ENCODE measurements around the gene GNA12. TPM values are rescaled to one million over a fixed set of nuclear protein-coding genes. Genes with fewer than 3 reads are reported as not detected.

Gene GNA12
- total and polyA plus RNA-seq, 2 of the 4 experiments (the other 2 are of a cell fraction): 14.3 to 93.9 TPM

DNA sequence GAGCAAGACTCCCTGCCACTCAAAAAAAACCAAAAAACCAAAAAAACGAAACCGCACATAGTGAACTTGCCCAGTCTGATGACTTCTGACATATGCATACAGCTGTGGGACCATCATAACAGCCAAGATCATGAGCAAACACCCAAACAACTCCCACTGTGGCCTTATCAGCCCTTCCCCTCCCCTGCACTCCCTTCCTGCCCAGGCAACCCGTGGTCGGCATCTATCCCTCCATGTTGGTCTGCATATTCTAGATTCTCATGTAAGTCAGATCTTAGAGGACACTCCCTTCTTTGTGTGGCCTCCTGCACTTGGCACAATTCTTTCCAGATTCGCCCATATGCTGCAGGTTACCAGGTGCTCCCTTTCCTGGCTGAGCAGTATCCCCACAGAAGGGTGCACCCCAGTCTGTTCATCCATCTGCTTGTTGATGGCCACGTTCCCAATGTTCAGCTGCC, 72.8 kb downstream of the GNA12 start:
- Histone ChIP-seq H2AFZ (replicated peaks; ENCODE audit: low read length, poor library complexity) (peak overlapping the region; percentile 29), H3K18ac (ENCODE audit: low read depth, low read length) (no peak overlapping the region), H2BK120ac (ENCODE audit: low read depth, low read length) (no peak overlapping the region), H4K20me1 (ENCODE audit: insufficient read depth, low read length) (peaks cover 3% of the 10 kb centered on the region; the same call in 1 of the 2 replicates), H3K9me1 (ENCODE audit: insufficient read depth, low read length) (peaks cover 17% of the 10 kb centered on the region), H3K9me3 (ENCODE audit: control insufficient read depth, insufficient read depth, low read length) (no peaks in the 10 kb centered on the region), H4K8ac (ENCODE audit: low read depth in 2 of 2, low read length in 2 of 2) (no peak overlapping the region), H3K4me1 (ENCODE audit: control insufficient read depth, insufficient read depth, low read length) (no peaks in the 10 kb centered on the region; the same call in none of the 2 replicates), H3K4ac (ENCODE audit: low read depth, low read length) (no peak overlapping the region), H2BK15ac (ENCODE audit: low read depth, low read length) (no peak overlapping the region), H4K5ac (ENCODE audit: low read depth, low read length) (no peak overlapping the region), H3K56ac (ENCODE audit: extremely low read depth, insufficient read depth, low read length) (no peak overlapping the region), H2AK9ac (replicated peaks; ENCODE audit: low read depth, low read length, poor library complexity) (peak overlapping the region; percentile 21), H2AK5ac (ENCODE audit: low read depth, low read length) (no peak overlapping the region; the same call in 1 of the 2 replicates), H2BK20ac (ENCODE audit: low read depth, low read length) (no peak overlapping the region), H3K9ac (ENCODE audit: low read depth, low read length) (no peak overlapping the region), H3K27me3 (ENCODE audit: control insufficient read depth, insufficient read depth, low read length) (no peaks in the 10 kb centered on the region), H2BK5ac (ENCODE audit: low read depth, low read length, poor library complexity, severe bottlenecking) (peak overlapping the region; percentile 3), H3K4me2 (ENCODE audit: low read depth, low read length) (no peak overlapping the region), H3K79me1 (ENCODE audit: low read depth in 1 of 2, low read length in 2 of 2) (peaks cover 44 to 80% of the 10 kb centered on the region in 2 experiments), H3K36me3 (ENCODE audit: control insufficient read depth, insufficient read depth, low read length) (peaks cover 12% of the 10 kb centered on the region), H4K91ac (ENCODE audit: insufficient read depth, low read depth, low read length) (no peak overlapping the region; the same call in 1 of the 2 replicates), H3K23ac (ENCODE audit: low read depth, low read length) (no peak overlapping the region), H3K14ac (replicated peaks; ENCODE audit: low read depth, low read length) (no peak overlapping the region), H3K27ac (ENCODE audit: insufficient read depth, low read length) (no peak overlapping the region), H3K4me3 (ENCODE audit: insufficient read depth, low read depth, low read length) (no peak overlapping the region)
- ATAC-seq (ENCODE audit: low read depth): no peak
- POLR2A ChIA-PET (ENCODE audit: unreplicated experiment): no interaction called here
- in situ Hi-C loops (cut with MboI; ENCODE audit: low sequenced_read_pairs): no loop called here
- dilution Hi-C loops (cut with HindIII; ENCODE audit: low sequenced_read_pairs, unreplicated experiment): no loop called here
- no CpG with 5 or more reads among the region's 6 CpGs for WGBS, 2 experiments (ENCODE audit: extremely low coverage in 2 of 2, insufficient read length in 1 of 2)
- BruUV-seq (replicated peaks): no TSS peak
- CTCF ChIA-PET: no interaction called here
- no peak for DNase-seq
- TF ChIP-seq BHLHE40 (IDR thresholded peaks at IDR 0.05; ENCODE audit: low read depth, low read length) (no peak), CEBPB (IDR thresholded peaks at IDR 0.05; ENCODE audit: low read depth, low read length) (no peak), RAD21 (IDR thresholded peaks at IDR 0.05; ENCODE audit: low read length) (no peak)
- intact Hi-C loops (cut with micrococcal nuclease): no loop called here

Measured in IMR-90 (cell line).